ENCODE data around the gene SIPA1L3. TPM values are rescaled to one million over a fixed set of nuclear protein-coding genes. Genes with fewer than 3 reads are reported as not detected.

The SIPA1L3 gene
- total and polyA plus RNA-seq, 2 of the 13 experiments (the other 11 are each of a cell fraction or from before 2014, with no cell fraction given) = 5.5 to 7.7 TPM

- TF ChIP-seq ZNF574 (CRISPR knock-in tag; IDR thresholded peaks at IDR 0.05) = peak; percentile 69
- TF ChIP-seq NFKB2 (CRISPR knock-in tag; IDR thresholded peaks at IDR 0.05; ENCODE audit: borderline replicate concordance) = peak; percentile 54; the same call in 1 of the 2 replicates
- TF ChIP-seq ZNF549 (CRISPR knock-in tag; IDR thresholded peaks at IDR 0.05) = no peak
- peak; percentile 90 for TF ChIP-seq ZFY (CRISPR knock-in tag; IDR thresholded peaks at IDR 0.05)
- TF ChIP-seq PAXIP1 (CRISPR knock-in tag; conservative IDR thresholded peaks at IDR 0.05) = peak; percentile 62
- TF ChIP-seq ZNF687 (CRISPR knock-in tag; IDR thresholded peaks at IDR 0.05) = peak; percentile 90
- TF ChIP-seq TFDP1 (CRISPR knock-in tag; IDR thresholded peaks at IDR 0.05; ENCODE audit: borderline replicate concordance) = peak; percentile 41; the same call in 1 of the 2 replicates
- peak; percentile 23; the same call in 1 of the 2 replicates for TF ChIP-seq THAP11 (CRISPR knock-in tag; IDR thresholded peaks at IDR 0.05)
- peak; percentile 42; the same call in 1 of the 2 replicates for TF ChIP-seq SPEN (CRISPR knock-in tag; IDR thresholded peaks at IDR 0.05; ENCODE audit: low read depth)
- TF ChIP-seq ZBTB38 (CRISPR knock-in tag; IDR thresholded peaks at IDR 0.05) = peak; percentile 56; the same call in 1 of the 2 replicates
- TF ChIP-seq PAX8 (CRISPR knock-in tag; IDR thresholded peaks at IDR 0.05; ENCODE audit: borderline replicate concordance) = no peak
- TF ChIP-seq REPIN1 (CRISPR knock-in tag; IDR thresholded peaks at IDR 0.05; ENCODE audit: borderline replicate concordance, low read depth) = peak; percentile 41; the same call in 1 of the 2 replicates
- peak; percentile 54; the same call in 1 of the 2 replicates for TF ChIP-seq YEATS4 (CRISPR knock-in tag; IDR thresholded peaks at IDR 0.05; ENCODE audit: borderline replicate concordance)
- TF ChIP-seq ZNF274 (CRISPR knock-in tag; IDR thresholded peaks at IDR 0.05) = peak; percentile 25; the same call in 1 of the 2 replicates
- peak; percentile 48; the same call in 1 of the 2 replicates for TF ChIP-seq DR1 (CRISPR knock-in tag; IDR thresholded peaks at IDR 0.05)
- peak; percentile 45 for TF ChIP-seq GATAD2A (CRISPR knock-in tag; IDR thresholded peaks at IDR 0.05)
- TF ChIP-seq SMC3 (IDR thresholded peaks at IDR 0.05; ENCODE audit: low read length) = no peak
- peak; percentile 42; the same call in 1 of the 2 replicates for TF ChIP-seq CEBPB (IDR thresholded peaks at IDR 0.05; ENCODE audit: borderline replicate concordance, low read depth, low read length)
- TF ChIP-seq KMT2B (CRISPR knock-in tag; IDR thresholded peaks at IDR 0.05) = peak; percentile 32; the same call in 1 of the 2 replicates
These were observed 72.6 kb downstream of the SIPA1L3 start (continued) for GRCh38 chr19:37979547-37980082.
